Duodenal mucosa (tissue), 2 donors: ENCODE data around the gene CAMTA1.

Experiments used
- H3K27ac ChIP-seq: one replicate; pipeline ENCODE4 v1.7.0; 2013; ENCODE audit warnings: low read depth, low read length
- H3K27me3 ChIP-seq, 2 donors: one replicate each; pipeline ENCODE4 v1.7.0; 2013; ENCODE audit warnings: low read length in 2 of 2, control low read depth in 1 of 2; ENCODE audit not compliant: insufficient read depth in 2 of 2, control insufficient read depth in 1 of 2
- H3K36me3 ChIP-seq, 2 donors: one replicate each; pipeline ENCODE4 v1.7.0; 2013; ENCODE audit warnings: low read length in 2 of 2, control low read depth in 1 of 2; ENCODE audit not compliant: insufficient read depth in 2 of 2, control insufficient read depth in 1 of 2
- H3K4me1 ChIP-seq, 2 donors: one replicate each; pipeline ENCODE4 v1.7.0; 2013; ENCODE audit warnings: low read length in 2 of 2, control low read depth in 1 of 2; ENCODE audit not compliant: insufficient read depth in 2 of 2, control insufficient read depth in 1 of 2
- H3K4me3 ChIP-seq, 2 donors: one replicate each; pipeline ENCODE4 v1.7.0; 2013; ENCODE audit warnings: low read length in 2 of 2, low read depth in 1 of 2
- H3K9ac ChIP-seq, 2 donors: one replicate each; pipeline ENCODE4 v1.7.0; 2013; ENCODE audit warnings: low read length in 2 of 2, low read depth in 1 of 2
- H3K9me3 ChIP-seq, 2 donors: one replicate each; pipeline ENCODE4 v1.7.0; 2013; ENCODE audit warnings: low read length in 2 of 2, control low read depth in 1 of 2; ENCODE audit not compliant: control insufficient read depth in 1 of 2

Gene CAMTA1

DNA sequence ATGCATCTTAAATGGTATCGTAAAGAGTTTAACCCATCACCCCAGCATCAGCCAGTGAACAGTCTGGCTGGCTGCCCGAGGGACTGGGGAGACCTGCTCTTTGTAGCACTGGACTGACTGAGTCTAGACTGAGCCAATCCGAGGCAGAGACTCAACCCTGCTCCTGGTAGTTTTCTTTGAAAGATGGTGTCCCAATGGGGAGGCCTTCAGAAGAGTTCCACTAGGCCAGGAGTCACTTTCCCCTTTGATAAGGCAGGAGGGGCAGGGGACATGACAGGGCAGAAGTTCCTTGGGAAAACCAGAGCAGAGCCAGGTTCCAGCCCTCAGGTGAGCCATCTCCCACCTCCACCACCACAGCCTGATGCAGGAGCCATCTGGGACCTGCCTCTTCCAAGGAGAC, 203.5 kb downstream of the CAMTA1 start:
- Histone ChIP-seq H3K9ac (no peak overlapping the region), H3K36me3 (no peaks in the 10 kb centered on the region), H3K27me3 (no peaks in the 10 kb centered on the region)

DNA sequence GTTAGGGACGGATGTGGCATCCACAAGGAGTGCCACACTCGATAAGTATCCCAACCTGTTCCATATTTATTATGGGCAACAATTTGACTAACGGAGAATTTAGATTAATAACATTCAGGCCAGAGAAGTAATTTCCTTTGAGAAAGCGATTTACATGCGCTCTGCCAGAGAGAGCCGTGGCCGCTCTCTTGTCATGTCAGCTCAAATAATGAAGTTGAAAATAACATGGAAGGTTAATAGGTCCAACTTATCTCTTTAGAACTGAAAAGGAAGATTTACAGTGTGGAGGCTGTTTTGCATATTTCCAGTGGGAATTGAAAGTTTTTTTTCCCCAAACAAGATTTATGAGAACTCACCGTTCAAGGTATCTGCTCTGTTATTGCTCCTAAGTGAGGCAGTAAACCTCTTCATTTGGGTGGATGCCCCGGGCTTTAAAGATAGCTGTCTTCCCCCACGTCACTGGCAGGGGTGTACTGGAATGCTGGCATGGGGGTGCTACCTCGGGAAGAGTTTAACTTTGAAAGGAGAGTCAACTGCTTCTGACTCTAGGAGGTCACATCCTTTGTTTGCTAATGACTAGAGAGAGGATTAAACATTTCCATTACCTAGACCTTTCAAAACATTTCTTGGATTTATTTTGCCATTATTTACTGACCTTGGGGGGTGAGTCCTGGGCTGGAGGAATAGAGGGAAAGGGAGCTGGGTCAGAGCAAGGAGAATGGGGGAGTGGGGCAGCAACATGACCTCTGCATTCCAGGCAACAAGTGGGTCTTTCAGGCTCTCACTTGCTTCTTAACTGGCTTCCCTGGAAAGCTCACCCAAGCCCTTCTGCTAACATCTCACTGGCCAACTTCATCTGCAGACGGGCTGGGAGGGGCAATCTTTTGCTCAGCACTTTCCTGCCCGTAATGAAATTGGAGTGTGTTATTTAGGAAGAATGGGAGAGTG, 204.2 kb downstream of the CAMTA1 start:
- H3K9me3 ChIP-seq = no peaks in the 10 kb centered on the region
- no peak overlapping the region for H3K4me3 ChIP-seq
- no peak overlapping the region for H3K27ac ChIP-seq
- H3K9ac ChIP-seq = no peak overlapping the region
- H3K27me3 ChIP-seq = no peaks in the 10 kb centered on the region
- no peaks in the 10 kb centered on the region for H3K36me3 ChIP-seq
- H3K4me1 ChIP-seq = no peaks in the 10 kb centered on the region

More for the DNA sequence above, 203.5 kb downstream of the CAMTA1 start:
- Histone ChIP-seq H3K4me1 (no peaks in the 10 kb centered on the region), H3K9me3 (no peaks in the 10 kb centered on the region), H3K27ac (no peak overlapping the region), H3K4me3 (no peak overlapping the region)

GRCh38 chr1:6991266-6991665, 206.0 kb downstream of the CAMTA1 start:
- Histone ChIP-seq H3K4me1 (no peaks in the 10 kb centered on the region), H3K9ac (no peak overlapping the region), H3K36me3 (no peaks in the 10 kb centered on the region), H3K27me3 (no peaks in the 10 kb centered on the region), H3K9me3 (no peaks in the 10 kb centered on the region), H3K27ac (no peak overlapping the region), H3K4me3 (no peak overlapping the region)

- Histone ChIP-seq H3K9ac (no peak overlapping the region), H3K36me3 (no peaks in the 10 kb centered on the region), H3K4me3 (no peak overlapping the region), H3K4me1 (no peaks in the 10 kb centered on the region), H3K9me3 (no peaks in the 10 kb centered on the region), H3K27ac (no peak overlapping the region), H3K27me3 (no peaks in the 10 kb centered on the region)
Observed at GRCh38 chr1:6995789-6996188, 210.5 kb downstream of the CAMTA1 start.

- H3K9ac ChIP-seq = no peak overlapping the region
- H3K9me3 ChIP-seq = no peaks in the 10 kb centered on the region
- H3K27me3 ChIP-seq = no peaks in the 10 kb centered on the region
- no peaks in the 10 kb centered on the region for H3K36me3 ChIP-seq
- H3K4me3 ChIP-seq = no peak overlapping the region
- no peak overlapping the region for H3K27ac ChIP-seq
- no peaks in the 10 kb centered on the region for H3K4me1 ChIP-seq
Observed at GRCh38 chr1:6996371-6996770, 211.1 kb downstream of the CAMTA1 start.

DNA sequence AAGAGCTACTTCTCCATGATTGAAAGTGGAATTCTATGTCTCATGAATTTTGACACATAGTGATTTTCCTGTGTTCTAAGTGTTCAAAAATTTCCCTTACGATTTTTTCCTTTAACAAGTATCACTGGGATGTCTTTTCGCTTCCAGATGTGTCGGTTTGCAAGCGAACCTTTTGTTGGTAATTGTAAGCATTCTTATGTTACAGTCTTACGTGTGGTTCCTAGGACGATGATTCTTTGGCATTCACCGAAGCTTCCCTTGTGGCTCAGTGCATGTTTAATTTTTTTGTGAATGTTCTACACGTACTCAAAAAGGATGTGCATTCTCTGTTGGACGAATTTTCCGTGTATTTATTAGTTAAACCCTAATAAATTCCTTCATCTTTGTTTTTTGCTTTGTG, 211.6 kb downstream of the CAMTA1 start:
- Histone ChIP-seq H3K27me3 (no peaks in the 10 kb centered on the region), H3K9me3 (no peaks in the 10 kb centered on the region), H3K9ac (no peak overlapping the region), H3K27ac (no peak overlapping the region), H3K36me3 (no peaks in the 10 kb centered on the region), H3K4me1 (no peaks in the 10 kb centered on the region), H3K4me3 (no peak overlapping the region)

DNA sequence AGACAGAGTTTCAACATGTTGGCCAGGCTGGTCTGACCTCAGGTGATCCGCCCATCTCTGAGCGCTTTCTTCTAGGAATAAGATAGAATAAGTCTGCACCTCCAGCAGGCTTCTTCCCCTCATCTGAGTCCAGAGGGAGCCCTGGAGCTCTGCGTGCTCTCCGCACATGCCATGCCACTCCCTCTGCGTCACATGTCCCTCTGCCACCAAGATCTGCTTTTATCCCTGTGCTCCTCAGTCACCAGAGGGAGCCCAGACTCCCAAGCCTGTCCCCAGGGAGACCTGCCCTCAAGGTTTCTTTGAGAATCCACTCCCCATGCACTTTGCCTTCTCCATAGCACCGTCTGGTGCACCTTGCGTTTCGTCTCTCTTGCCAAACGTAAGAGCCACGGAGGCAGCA, 213.0 kb downstream of the CAMTA1 start:
- no peak overlapping the region for H3K9ac ChIP-seq
- H3K36me3 ChIP-seq = no peaks in the 10 kb centered on the region
- no peak overlapping the region for H3K4me3 ChIP-seq
- no peak overlapping the region for H3K27ac ChIP-seq
- no peaks in the 10 kb centered on the region for H3K27me3 ChIP-seq
- H3K9me3 ChIP-seq = no peaks in the 10 kb centered on the region
- no peaks in the 10 kb centered on the region for H3K4me1 ChIP-seq

GRCh38 chr1:6999826-7000225, 214.6 kb downstream of the CAMTA1 start:
- Histone ChIP-seq H3K36me3 (no peaks in the 10 kb centered on the region), H3K4me1 (no peaks in the 10 kb centered on the region), H3K9ac (no peak overlapping the region), H3K27ac (no peak overlapping the region), H3K4me3 (no peak overlapping the region), H3K9me3 (no peaks in the 10 kb centered on the region), H3K27me3 (no peaks in the 10 kb centered on the region)

GRCh38 chr1:7000720-7001119, 215.5 kb downstream of the CAMTA1 start:
- H3K4me1 ChIP-seq = no peaks in the 10 kb centered on the region
- no peak overlapping the region for H3K27ac ChIP-seq
- no peak overlapping the region for H3K4me3 ChIP-seq
- H3K9me3 ChIP-seq = no peaks in the 10 kb centered on the region
- no peaks in the 10 kb centered on the region for H3K36me3 ChIP-seq
- no peaks in the 10 kb centered on the region for H3K27me3 ChIP-seq
- H3K9ac ChIP-seq = no peak overlapping the region

GRCh38 chr1:7002728-7003127, 217.5 kb downstream of the CAMTA1 start:
- Histone ChIP-seq H3K27ac (no peak overlapping the region), H3K9me3 (no peaks in the 10 kb centered on the region), H3K4me1 (no peaks in the 10 kb centered on the region), H3K9ac (no peak overlapping the region), H3K36me3 (no peaks in the 10 kb centered on the region), H3K4me3 (no peak overlapping the region), H3K27me3 (no peaks in the 10 kb centered on the region)
